IMR-90 (cell line): ENCODE data around the gene FLVCR2.

ENCODE experiments used
- CEBPB ChIP-seq: IDR thresholded peaks from 2 replicates; pipeline ENCODE4 v1.6.1; 2012; ENCODE audit warnings: low read depth, low read length, improper control_type of control experiment
- CTCF ChIP-seq: conservative IDR thresholded peaks from 2 replicates; pipeline ENCODE4 v1.5.1; 2012; ENCODE audit warnings: mild to moderate bottlenecking, low read depth, low read length, improper control_type of control experiment
- POLR2A ChIP-seq: IDR thresholded peaks from 2 replicates; pipeline ENCODE4 v1.6.1; 2012; ENCODE audit warnings: mild to moderate bottlenecking, low read depth, low read length

- TF ChIP-seq CTCF: no peak
- TF ChIP-seq POLR2A: no peak
- no peak for TF ChIP-seq CEBPB
Measured at GRCh38 chr14:75562489-75562888, 15.9 kb upstream of the FLVCR2 start.
